ENCODE data around the gene ELOA. TPM values are rescaled to one million over a fixed set of nuclear protein-coding genes. Genes with fewer than 3 reads are reported as not detected.

The ELOA gene
- total and polyA plus RNA-seq, 4 donors = 17.0 to 38.1 (median 26.5) TPM

DNA sequence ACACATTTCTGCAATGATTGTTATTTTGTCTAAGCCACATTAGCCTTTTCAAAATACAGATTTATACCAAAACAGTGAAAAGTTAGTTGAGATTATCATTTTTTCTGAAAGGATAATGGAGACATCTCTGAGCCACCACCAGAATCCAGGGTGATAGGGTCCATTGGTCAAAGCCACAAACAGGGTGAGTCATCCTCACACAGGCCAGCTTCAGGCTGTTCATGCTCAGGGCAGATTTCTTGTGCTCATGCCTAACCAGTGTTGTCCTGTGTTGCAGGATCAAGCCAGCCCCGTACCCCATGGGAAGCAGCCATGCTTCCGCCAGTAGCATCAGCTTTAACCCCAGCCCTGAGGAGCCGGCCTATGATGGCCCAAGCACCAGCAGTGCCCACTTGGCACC, 13.4 kb downstream of the ELOA start:
- Histone ChIP-seq H3K4me1 (ENCODE audit: control insufficient read depth, insufficient read depth, low read length) (peaks cover 18% of the 10 kb centered on the region), H3K27ac (ENCODE audit: low read depth, low read length) (no peak overlapping the region), H3K36me3 (ENCODE audit: control insufficient read depth, insufficient read depth, low read length) (peaks cover 89% of the 10 kb centered on the region), H3K27me3 (ENCODE audit: control insufficient read depth, insufficient read depth, low read length) (no peaks in the 10 kb centered on the region), H3K9me3 (ENCODE audit: control insufficient read depth, insufficient read depth, low read length) (no peaks in the 10 kb centered on the region), H3K4me3 (ENCODE audit: low read depth, low read length) (no peak overlapping the region)
- DNase-seq (ENCODE audit: low read depth in 4 of 6, low spot score in 6 of 6) = no peak
- WGBS (ENCODE audit: insufficient coverage) = 96% methylated on average over 3 of the region's 3 CpGs

DNA sequence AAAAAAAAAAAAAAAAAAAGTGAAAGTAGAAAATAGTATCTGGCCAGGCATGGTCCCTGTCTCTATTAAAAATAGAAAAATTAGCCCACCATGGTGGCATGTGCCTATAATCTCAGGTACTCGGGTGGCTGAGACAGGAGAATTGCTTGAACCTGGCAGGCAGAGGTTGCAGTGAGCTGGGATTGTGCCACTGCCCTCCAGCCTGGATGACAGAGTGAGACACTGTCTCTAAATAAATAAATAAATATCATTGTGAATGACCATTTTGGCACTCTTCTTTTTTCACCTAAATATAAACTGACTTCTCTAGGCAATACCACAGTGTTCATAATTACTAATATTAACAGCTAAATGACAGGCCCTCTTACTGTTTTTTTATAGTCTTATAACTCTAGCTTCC, 14.5 kb downstream of the ELOA start:
- no peak overlapping the region for H3K27ac ChIP-seq (ENCODE audit: low read depth, low read length)
- no peak overlapping the region for H3K4me3 ChIP-seq (ENCODE audit: low read depth, low read length)
- no peak for DNase-seq (ENCODE audit: low read depth in 4 of 6, low spot score in 6 of 6)
- H3K4me1 ChIP-seq (ENCODE audit: control insufficient read depth, insufficient read depth, low read length) = peaks cover 18% of the 10 kb centered on the region
- H3K27me3 ChIP-seq (ENCODE audit: control insufficient read depth, insufficient read depth, low read length) = no peaks in the 10 kb centered on the region
- H3K36me3 ChIP-seq (ENCODE audit: control insufficient read depth, insufficient read depth, low read length) = peaks cover 83% of the 10 kb centered on the region
- no peaks in the 10 kb centered on the region for H3K9me3 ChIP-seq (ENCODE audit: control insufficient read depth, insufficient read depth, low read length)
- WGBS (ENCODE audit: insufficient coverage) = 80% methylated on average over 1 of the region's 1 CpG

DNA sequence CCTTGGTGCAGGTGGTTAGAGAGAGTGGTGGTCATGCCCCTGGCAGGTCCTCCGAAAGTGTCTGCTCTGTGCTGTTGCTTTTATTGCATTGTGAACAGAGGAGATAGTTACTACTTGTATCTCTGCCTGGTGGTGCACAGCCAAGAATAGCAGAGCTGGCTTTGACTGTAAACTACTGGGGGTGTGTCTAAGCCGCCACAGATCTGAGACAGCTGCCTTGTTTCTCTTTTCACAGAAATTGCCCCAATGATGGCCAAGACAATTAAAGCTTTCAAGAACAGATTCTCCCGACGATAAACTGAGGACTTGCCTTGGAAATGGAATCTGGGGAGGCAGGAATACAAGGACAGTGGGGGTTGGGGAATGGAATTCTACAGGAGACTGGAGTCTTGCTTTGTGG, 16.0 kb downstream of the ELOA start:
- DNase-seq (ENCODE audit: low read depth in 4 of 6, low spot score in 6 of 6) = peak in 3 of 6 donors; percentile 3 to 73 (median 60)
- H3K27me3 ChIP-seq (ENCODE audit: control insufficient read depth, insufficient read depth, low read length) = no peaks in the 10 kb centered on the region
- H3K4me1 ChIP-seq (ENCODE audit: control insufficient read depth, insufficient read depth, low read length) = peaks cover 18% of the 10 kb centered on the region
- H3K4me3 ChIP-seq (ENCODE audit: low read depth, low read length) = no peak overlapping the region
- H3K27ac ChIP-seq (ENCODE audit: low read depth, low read length) = peak overlapping the region; percentile 30
- H3K9me3 ChIP-seq (ENCODE audit: control insufficient read depth, insufficient read depth, low read length) = no peaks in the 10 kb centered on the region
- peaks cover 77% of the 10 kb centered on the region for H3K36me3 ChIP-seq (ENCODE audit: control insufficient read depth, insufficient read depth, low read length)
- 33% methylated on average over 4 of the region's 4 CpGs for WGBS (ENCODE audit: insufficient coverage)

DNA sequence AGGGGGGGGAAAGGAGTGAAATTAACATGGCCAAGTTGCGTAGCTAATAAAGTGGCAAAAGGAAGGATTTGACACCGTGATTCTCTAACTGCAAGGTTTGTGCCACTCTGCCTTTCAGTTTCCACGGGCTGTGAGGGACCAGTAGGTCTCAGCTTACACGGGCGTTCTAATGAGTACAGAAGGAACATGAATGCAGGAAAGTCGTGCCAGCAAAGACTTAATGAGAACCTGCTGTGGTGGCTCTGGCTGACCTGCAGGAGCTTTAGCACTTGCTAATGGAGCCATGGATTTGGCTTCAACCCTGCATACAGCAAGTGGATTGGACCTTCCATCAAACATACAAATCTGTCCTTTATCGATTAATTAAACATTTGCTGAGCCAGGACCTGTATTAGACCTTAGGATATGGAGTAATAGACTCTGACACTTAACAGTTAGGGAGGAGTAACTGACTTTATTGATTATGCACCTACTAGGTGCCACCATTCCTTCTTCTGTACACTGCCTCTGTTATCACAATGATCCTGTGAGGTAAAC, 19.8 kb downstream of the ELOA start:
- 74% methylated on average over 6 of the region's 7 CpGs for WGBS (ENCODE audit: insufficient coverage)
- no peak overlapping the region for H3K4me3 ChIP-seq (ENCODE audit: low read depth, low read length)
- DNase-seq (ENCODE audit: low read depth in 4 of 6, low spot score in 6 of 6) = peak in 2 of 6 donors; percentile 5 to 18
- peaks cover 18% of the 10 kb centered on the region for H3K4me1 ChIP-seq (ENCODE audit: control insufficient read depth, insufficient read depth, low read length)
- peaks cover 65% of the 10 kb centered on the region for H3K36me3 ChIP-seq (ENCODE audit: control insufficient read depth, insufficient read depth, low read length)
- H3K9me3 ChIP-seq (ENCODE audit: control insufficient read depth, insufficient read depth, low read length) = no peaks in the 10 kb centered on the region
- H3K27me3 ChIP-seq (ENCODE audit: control insufficient read depth, insufficient read depth, low read length) = no peaks in the 10 kb centered on the region
- H3K27ac ChIP-seq (ENCODE audit: low read depth, low read length) = no peak overlapping the region

DNA sequence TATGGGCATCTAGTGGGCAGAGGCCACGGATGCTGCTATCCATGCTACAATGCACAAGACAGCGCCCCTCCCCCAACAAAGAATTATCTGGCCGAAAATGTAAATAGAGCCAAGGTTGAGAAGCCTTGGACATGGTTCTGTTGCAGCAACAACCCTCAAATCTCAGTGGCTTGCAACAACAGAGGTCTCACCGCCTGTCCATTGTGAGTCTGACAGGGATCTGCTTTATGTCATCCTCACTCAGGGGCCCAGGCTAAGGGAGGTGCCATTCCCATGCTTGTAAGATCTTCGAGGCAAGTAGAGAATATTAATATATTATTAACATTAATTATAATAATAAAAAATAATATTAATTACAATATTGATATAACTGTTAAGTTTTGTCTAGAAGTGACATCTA, 25.5 kb downstream of the ELOA start:
- Histone ChIP-seq H3K4me1 (ENCODE audit: control insufficient read depth, insufficient read depth, low read length) (no peaks in the 10 kb centered on the region), H3K9me3 (ENCODE audit: control insufficient read depth, insufficient read depth, low read length) (no peaks in the 10 kb centered on the region), H3K36me3 (ENCODE audit: control insufficient read depth, insufficient read depth, low read length) (peaks cover 46% of the 10 kb centered on the region), H3K4me3 (ENCODE audit: low read depth, low read length) (no peak overlapping the region), H3K27ac (ENCODE audit: low read depth, low read length) (no peak overlapping the region), H3K27me3 (ENCODE audit: control insufficient read depth, insufficient read depth, low read length) (no peaks in the 10 kb centered on the region)
- WGBS (ENCODE audit: insufficient coverage) = no CpG with 5 or more reads among the region's 5 CpGs
- DNase-seq (ENCODE audit: low read depth in 4 of 6, low spot score in 6 of 6) = no peak

DNA sequence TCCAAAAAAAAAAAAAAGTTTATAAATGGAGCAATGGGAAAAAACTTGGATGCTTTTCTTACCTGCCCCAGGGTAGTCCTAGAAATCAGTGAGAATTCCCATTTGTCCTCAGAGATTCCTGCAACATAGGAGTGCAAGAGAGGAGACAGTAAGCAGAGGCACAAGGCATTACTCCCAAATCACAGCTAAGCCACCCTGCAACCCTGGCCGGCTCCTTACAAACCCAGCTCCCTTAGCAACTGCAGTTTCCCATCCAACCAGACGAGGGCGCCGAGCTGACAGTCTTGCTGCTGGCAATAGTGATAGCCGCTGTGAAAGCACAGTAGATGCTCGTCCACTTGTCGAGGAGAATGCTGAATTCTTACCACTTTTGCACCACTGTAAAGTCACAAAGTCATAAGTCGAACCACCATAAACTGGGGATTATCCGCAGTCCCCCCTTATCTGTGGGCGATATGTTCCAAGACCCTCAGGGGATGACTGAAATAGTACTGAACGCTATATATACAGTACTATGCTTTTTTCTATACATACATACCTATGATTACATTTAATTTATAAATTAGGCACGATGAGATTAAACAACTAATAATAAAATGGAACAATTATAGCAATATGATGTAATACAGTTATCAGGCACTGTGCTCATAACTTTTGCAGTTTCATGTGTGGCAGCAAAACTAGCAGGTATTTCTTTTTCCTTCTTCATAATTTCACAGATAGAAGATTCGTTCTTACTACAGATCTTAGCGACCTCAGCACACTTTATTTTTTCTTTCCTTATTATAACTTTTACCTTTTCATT, 29.0 kb downstream of the ELOA start:
- peak; percentile 38 to 93 (median 72) for DNase-seq (ENCODE audit: low read depth in 4 of 6, low spot score in 6 of 6)
- 10% methylated on average over 9 of the region's 14 CpGs for WGBS (ENCODE audit: insufficient coverage)
- Histone ChIP-seq H3K4me1 (ENCODE audit: control insufficient read depth, insufficient read depth, low read length) (peaks cover 1% of the 10 kb centered on the region), H3K4me3 (ENCODE audit: low read depth, low read length) (peak overlapping the region; percentile 18), H3K9me3 (ENCODE audit: control insufficient read depth, insufficient read depth, low read length) (no peaks in the 10 kb centered on the region), H3K27me3 (ENCODE audit: control insufficient read depth, insufficient read depth, low read length) (no peaks in the 10 kb centered on the region), H3K36me3 (ENCODE audit: control insufficient read depth, insufficient read depth, low read length) (peaks cover 20% of the 10 kb centered on the region), H3K27ac (ENCODE audit: low read depth, low read length) (no peak overlapping the region)

DNA sequence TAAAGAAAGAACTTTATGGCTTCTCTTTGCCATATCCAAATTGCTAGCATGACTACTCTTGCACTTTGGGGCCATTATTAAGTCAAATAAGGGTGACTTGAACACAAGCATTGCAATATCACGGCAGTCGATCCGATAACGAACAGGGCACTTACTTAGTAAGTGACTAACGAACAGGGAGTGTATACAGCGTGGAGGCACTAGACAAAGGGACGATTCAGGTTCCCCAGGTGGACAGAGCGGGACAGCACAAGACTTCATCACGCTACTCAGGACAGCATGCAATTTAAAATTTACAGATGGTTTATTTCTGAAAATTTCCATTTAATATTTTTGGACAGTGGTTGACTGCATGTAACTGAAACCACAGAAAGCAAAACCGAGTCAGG, 29.6 kb downstream of the ELOA start:
- Histone ChIP-seq H3K9me3 (ENCODE audit: control insufficient read depth, insufficient read depth, low read length) (no peaks in the 10 kb centered on the region), H3K4me3 (ENCODE audit: low read depth, low read length) (no peak overlapping the region), H3K27ac (ENCODE audit: low read depth, low read length) (no peak overlapping the region), H3K36me3 (ENCODE audit: control insufficient read depth, insufficient read depth, low read length) (peaks cover 20% of the 10 kb centered on the region), H3K4me1 (ENCODE audit: control insufficient read depth, insufficient read depth, low read length) (peaks cover 7% of the 10 kb centered on the region), H3K27me3 (ENCODE audit: control insufficient read depth, insufficient read depth, low read length) (no peaks in the 10 kb centered on the region)
- no peak for DNase-seq (ENCODE audit: low read depth in 4 of 6, low spot score in 6 of 6)
- 69% methylated on average over 7 of the region's 10 CpGs for WGBS (ENCODE audit: insufficient coverage)

DNA sequence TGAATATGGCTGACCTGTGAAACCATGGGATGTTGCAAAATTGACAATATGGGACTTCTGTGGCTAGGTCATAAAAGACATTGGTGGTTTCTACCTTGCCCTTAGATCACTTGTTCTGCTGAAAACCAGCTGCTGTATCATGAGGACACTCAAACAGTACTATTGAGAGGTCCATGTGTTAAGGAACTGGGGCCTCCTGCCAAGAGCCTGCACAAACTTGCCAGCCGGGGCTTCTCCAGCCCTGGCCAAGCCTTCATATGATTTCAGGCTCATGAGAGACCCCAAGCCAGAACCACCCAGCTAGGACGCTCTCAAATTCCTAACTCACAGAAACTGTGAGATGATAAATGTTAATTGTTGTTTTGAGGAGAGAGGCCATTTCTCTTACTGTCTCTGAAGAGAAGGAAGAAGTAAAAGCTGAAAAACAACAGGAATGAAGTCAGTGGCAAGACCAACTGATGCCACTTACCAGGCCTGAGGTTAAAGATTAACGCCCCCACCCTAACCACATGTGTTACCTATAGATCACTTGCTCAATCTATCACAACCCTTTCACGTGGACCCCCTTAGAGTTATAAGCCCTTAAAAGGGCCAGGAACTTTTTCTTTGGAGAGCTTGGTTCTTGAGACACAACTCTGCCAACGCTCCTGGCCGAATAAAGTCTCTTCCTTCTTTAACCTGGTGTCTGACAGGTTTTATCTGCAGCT, 31.1 kb downstream of the ELOA start:
- Histone ChIP-seq H3K36me3 (ENCODE audit: control insufficient read depth, insufficient read depth, low read length) (peaks cover 11% of the 10 kb centered on the region), H3K9me3 (ENCODE audit: control insufficient read depth, insufficient read depth, low read length) (no peaks in the 10 kb centered on the region), H3K27me3 (ENCODE audit: control insufficient read depth, insufficient read depth, low read length) (no peaks in the 10 kb centered on the region), H3K27ac (ENCODE audit: low read depth, low read length) (no peak overlapping the region), H3K4me1 (ENCODE audit: control insufficient read depth, insufficient read depth, low read length) (peaks cover 8% of the 10 kb centered on the region), H3K4me3 (ENCODE audit: low read depth, low read length) (no peak overlapping the region)
- 82% methylated on average over 5 of the region's 6 CpGs for WGBS (ENCODE audit: insufficient coverage)
- DNase-seq (ENCODE audit: low read depth in 4 of 6, low spot score in 6 of 6) = no peak

DNA sequence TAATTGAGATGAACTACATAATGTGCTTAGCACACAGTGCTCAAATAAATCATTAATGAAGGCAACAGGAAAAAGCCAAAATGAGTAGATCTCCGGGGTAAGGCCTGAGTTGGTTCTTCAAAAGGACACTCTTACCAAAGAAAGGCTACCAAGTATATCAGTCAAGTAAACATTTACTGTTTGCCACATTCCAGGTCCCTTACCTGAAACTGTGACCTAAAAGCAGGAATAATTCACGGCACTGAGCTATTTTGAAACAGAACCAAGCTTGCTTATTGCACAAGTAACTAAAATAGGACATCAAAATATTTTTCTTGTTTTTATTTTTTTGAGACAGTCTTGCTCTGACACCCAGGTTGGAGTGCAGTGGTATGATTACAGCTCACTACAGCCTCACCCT, 32.9 kb downstream of the ELOA start:
- H3K36me3 ChIP-seq (ENCODE audit: control insufficient read depth, insufficient read depth, low read length) = peaks cover 7% of the 10 kb centered on the region
- peaks cover 8% of the 10 kb centered on the region for H3K4me1 ChIP-seq (ENCODE audit: control insufficient read depth, insufficient read depth, low read length)
- DNase-seq (ENCODE audit: low read depth in 4 of 6, low spot score in 6 of 6) = no peak
- WGBS (ENCODE audit: insufficient coverage) = 100% methylated on average over 1 of the region's 2 CpGs
- H3K9me3 ChIP-seq (ENCODE audit: control insufficient read depth, insufficient read depth, low read length) = no peaks in the 10 kb centered on the region
- no peak overlapping the region for H3K4me3 ChIP-seq (ENCODE audit: low read depth, low read length)
- no peaks in the 10 kb centered on the region for H3K27me3 ChIP-seq (ENCODE audit: control insufficient read depth, insufficient read depth, low read length)
- H3K27ac ChIP-seq (ENCODE audit: low read depth, low read length) = no peak overlapping the region
